Liver (tissue), 3 donors: Measurements from ENCODE around the gene MAML3.

Source experiments
- CTCF ChIP-seq: fragments of 150-350 bp; IDR thresholded peaks from 2 replicates; pipeline ENCODE4 v1.5.1; 2017; ENCODE audit warnings: improper control_type of control experiment, low read depth, low read length; ENCODE audit not compliant: missing input control
- MAX ChIP-seq: IDR thresholded peaks from 2 replicates; pipeline ENCODE4 v1.6.1; 2016; ENCODE audit warnings: antibody characterized with exemption
- RXRA ChIP-seq, 2 donors: IDR thresholded peaks; 2 replicates each; pipeline ENCODE4 v1.6.1; 2017 to 2018; ENCODE audit warnings: antibody characterized with exemption in 2 of 2, mild to moderate bottlenecking in 1 of 2
- SP1 ChIP-seq: IDR thresholded peaks from 2 replicates; pipeline ENCODE4 v1.6.1; 2018; ENCODE audit warnings: antibody characterized with exemption, mild to moderate bottlenecking
- TAF1 ChIP-seq: conservative IDR thresholded peaks from 2 replicates; pipeline ENCODE4 v1.6.1; 2016; ENCODE audit warnings: antibody characterized with exemption, mild to moderate bottlenecking
- YY1 ChIP-seq: IDR thresholded peaks from 2 replicates; pipeline ENCODE4 v1.6.1; 2016; ENCODE audit warnings: antibody characterized with exemption, mild to moderate bottlenecking
- ZBTB33 ChIP-seq: IDR thresholded peaks from 2 replicates; pipeline ENCODE4 v1.6.1; 2016; ENCODE audit warnings: antibody characterized with exemption
- TF ChIP-seq, protein P1 (sequence below): IDR thresholded peaks from 2 replicates; pipeline ENCODE4 v1.6.1; 2016; ENCODE audit warnings: antibody characterized with exemption
- TF ChIP-seq, protein P2 (sequence below): IDR thresholded peaks from 2 replicates; pipeline ENCODE4 v1.6.1; 2016; ENCODE audit warnings: antibody characterized with exemption, mild to moderate bottlenecking
- donor health status: healthy.
- donor health status: healthy.

DNA sequence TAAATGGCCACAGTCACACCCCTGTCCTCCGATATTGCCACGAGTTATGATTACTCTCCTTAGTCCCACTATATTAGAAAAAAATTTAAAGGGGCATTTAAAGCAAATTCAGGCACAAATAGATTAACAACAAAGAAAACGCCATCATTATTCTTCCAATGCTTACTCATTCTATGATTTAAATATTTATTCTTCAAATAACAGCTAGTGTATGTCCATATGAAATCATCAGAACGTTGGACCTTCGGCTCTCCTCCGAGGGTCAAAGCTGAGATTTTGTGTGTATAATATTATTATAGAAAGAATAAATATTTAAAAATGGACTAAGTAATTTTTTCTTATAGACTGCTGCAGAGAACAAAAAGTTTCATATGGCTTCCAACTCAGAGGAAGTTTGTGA is 122.9 kb downstream of the MAML3 start:
- no peak for TF ChIP-seq SP1
- TF ChIP-seq CTCF = no peak
- TF ChIP-seq, protein P1, sequence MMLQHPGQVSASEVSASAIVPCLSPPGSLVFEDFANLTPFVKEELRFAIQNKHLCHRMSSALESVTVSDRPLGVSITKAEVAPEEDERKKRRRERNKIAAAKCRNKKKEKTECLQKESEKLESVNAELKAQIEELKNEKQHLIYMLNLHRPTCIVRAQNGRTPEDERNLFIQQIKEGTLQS = no peak
- no peak for TF ChIP-seq ZBTB33
- TF ChIP-seq TAF1 = no peak
- TF ChIP-seq RXRA (IDR thresholded peaks at IDR 0.05) = no peak
- no peak for TF ChIP-seq MAX
- TF ChIP-seq, protein P2, sequence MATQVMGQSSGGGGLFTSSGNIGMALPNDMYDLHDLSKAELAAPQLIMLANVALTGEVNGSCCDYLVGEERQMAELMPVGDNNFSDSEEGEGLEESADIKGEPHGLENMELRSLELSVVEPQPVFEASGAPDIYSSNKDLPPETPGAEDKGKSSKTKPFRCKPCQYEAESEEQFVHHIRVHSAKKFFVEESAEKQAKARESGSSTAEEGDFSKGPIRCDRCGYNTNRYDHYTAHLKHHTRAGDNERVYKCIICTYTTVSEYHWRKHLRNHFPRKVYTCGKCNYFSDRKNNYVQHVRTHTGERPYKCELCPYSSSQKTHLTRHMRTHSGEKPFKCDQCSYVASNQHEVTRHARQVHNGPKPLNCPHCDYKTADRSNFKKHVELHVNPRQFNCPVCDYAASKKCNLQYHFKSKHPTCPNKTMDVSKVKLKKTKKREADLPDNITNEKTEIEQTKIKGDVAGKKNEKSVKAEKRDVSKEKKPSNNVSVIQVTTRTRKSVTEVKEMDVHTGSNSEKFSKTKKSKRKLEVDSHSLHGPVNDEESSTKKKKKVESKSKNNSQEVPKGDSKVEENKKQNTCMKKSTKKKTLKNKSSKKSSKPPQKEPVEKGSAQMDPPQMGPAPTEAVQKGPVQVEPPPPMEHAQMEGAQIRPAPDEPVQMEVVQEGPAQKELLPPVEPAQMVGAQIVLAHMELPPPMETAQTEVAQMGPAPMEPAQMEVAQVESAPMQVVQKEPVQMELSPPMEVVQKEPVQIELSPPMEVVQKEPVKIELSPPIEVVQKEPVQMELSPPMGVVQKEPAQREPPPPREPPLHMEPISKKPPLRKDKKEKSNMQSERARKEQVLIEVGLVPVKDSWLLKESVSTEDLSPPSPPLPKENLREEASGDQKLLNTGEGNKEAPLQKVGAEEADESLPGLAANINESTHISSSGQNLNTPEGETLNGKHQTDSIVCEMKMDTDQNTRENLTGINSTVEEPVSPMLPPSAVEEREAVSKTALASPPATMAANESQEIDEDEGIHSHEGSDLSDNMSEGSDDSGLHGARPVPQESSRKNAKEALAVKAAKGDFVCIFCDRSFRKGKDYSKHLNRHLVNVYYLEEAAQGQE = no peak
- TF ChIP-seq YY1 = no peak
